CD4-positive, CD25-positive, alpha-beta regulatory T cell (primary cell): ENCODE measurements around the gene MBTPS1. TPM values are rescaled to one million over a fixed set of nuclear protein-coding genes. Genes with fewer than 3 reads are reported as not detected.

ENCODE experiments used
- ATAC-seq, 2 donors: fragments of 150-1000 bp; cut with Tn5 transposase; one replicate each; pipeline ENCODE4 v1.10.0; 2021; ENCODE audit warnings: low read depth in 2 of 2, moderate number of reproducible peaks in 2 of 2, moderate library complexity in 1 of 2
- DNase-seq, 3 donors: peaks; one replicate each; pipeline versions ENCODE4 v3.0.0 to v3.0.0-alpha.2; 2012 to 2022; ENCODE audit warnings: mixed read lengths in 1 of 3
- H3K27ac ChIP-seq: one replicate; pipeline ENCODE4 v1.7.0; 2013; ENCODE audit warnings: mild to moderate bottlenecking, low read length; ENCODE audit not compliant: insufficient read depth, poor library complexity, severe bottlenecking
- H3K27me3 ChIP-seq: one replicate; pipeline ENCODE4 v1.7.0; 2013; ENCODE audit warnings: low read length; ENCODE audit not compliant: control insufficient read depth, insufficient read depth
- H3K36me3 ChIP-seq: one replicate; pipeline ENCODE4 v1.7.0; 2013; ENCODE audit warnings: mild to moderate bottlenecking, low read length, moderate library complexity; ENCODE audit not compliant: control insufficient read depth, insufficient read depth
- H3K4me1 ChIP-seq: 2 replicates; pipeline ENCODE4 v1.7.0; 2013; ENCODE audit warnings: mild to moderate bottlenecking, low read length; ENCODE audit not compliant: insufficient read depth, control insufficient read depth, poor library complexity, severe bottlenecking
- H3K4me3 ChIP-seq: one replicate; pipeline ENCODE4 v1.7.0; 2013; ENCODE audit warnings: low read depth, mild to moderate bottlenecking, low read length, moderate library complexity
- H3K9me3 ChIP-seq, 2 experiments: 1 replicate in 1 of 2; 2 replicates in 1 of 2; pipeline ENCODE4 v1.7.0; 2013; ENCODE audit warnings: low read length in 2 of 2, mild to moderate bottlenecking in 1 of 2, moderate library complexity in 1 of 2; ENCODE audit not compliant: control insufficient read depth in 2 of 2
- H3K27ac Mint-ChIP-seq, 3 donors: one replicate each; pipeline ENCODE4 v1.8.0; 2020 to 2022; ENCODE audit warnings: mild to moderate bottlenecking in 3 of 3, mixed read lengths in 3 of 3, moderate library complexity in 2 of 3
- H3K27me3 Mint-ChIP-seq: one replicate; pipeline ENCODE4 v1.8.0; 2022; ENCODE audit warnings: mild to moderate bottlenecking, mixed read lengths
- H3K36me3 Mint-ChIP-seq: one replicate; pipeline ENCODE4 v1.8.0; 2020; ENCODE audit warnings: mixed read lengths
- H3K4me1 Mint-ChIP-seq, 4 donors: one replicate each; pipeline ENCODE4 v1.8.0; 2020 to 2022; ENCODE audit warnings: mixed read lengths in 4 of 4, mild to moderate bottlenecking in 1 of 4
- H3K4me3 Mint-ChIP-seq, 4 donors: one replicate each; pipeline ENCODE4 v1.8.0; 2020 to 2022; ENCODE audit warnings: mild to moderate bottlenecking in 4 of 4, mixed read lengths in 4 of 4, moderate library complexity in 3 of 4
- H3K9me3 Mint-ChIP-seq, 7 donors: one replicate each; pipeline ENCODE4 v1.8.0; 2020 to 2022; ENCODE audit warnings: mixed read lengths in 7 of 7, mild to moderate bottlenecking in 3 of 7, moderate library complexity in 2 of 7
- polyA plus RNA-seq, 4 donors: library from polyadenylated mRNA; unstranded; fragments of 300-500 nt; fragmentation: Illumina TruSeq; gene quantifications; one replicate each; pipeline ENCODE4 v1.2.3, GENCODE V29; 2021
- total RNA-seq: library from RNA; stranded (reverse); gene quantifications from one replicate; pipeline ENCODE4 v1.2.3, GENCODE V29; 2022

Gene MBTPS1
- total and polyA plus RNA-seq, 5 donors from 2014 or later: 40.6 to 118 (median 48.3) TPM

- Mint-ChIP-seq H3K4me1 (peaks cover 0 to 4% (median 2%) of the 10 kb centered on the region in 4 donors), H3K4me3 (no peak within 1 kb of the TSS), H3K27me3 (peaks cover 29% of the 10 kb centered on the region), H3K27ac (peak within 1 kb of the TSS in 1 of 3 donors; percentile 72), H3K36me3 (peaks cover 4% of the 10 kb centered on the region), H3K9me3 (peaks cover 0 to 1% (median 0%) of the 10 kb centered on the region in 7 donors)
- ATAC-seq (no peak), DNase-seq (no peak)
- Histone ChIP-seq H3K4me1 (no peaks in the 10 kb centered on the region), H3K27ac (no peak within 1 kb of the TSS), H3K9me3 (no peaks in the 10 kb centered on the region), H3K4me3 (no peak within 1 kb of the TSS), H3K27me3 (no peaks in the 10 kb centered on the region), H3K36me3 (no peaks in the 10 kb centered on the region)
Measured at GRCh38 chr16:84042308-84042878, 74.3 kb downstream of the MBTPS1 start, which contains the start of gene SLC38A8. TSS of gene SLC38A8 (minus strand) at chr16:84042795. CDS start at chr16:84042157, 638 bp downstream.

GRCh38 chr16:84041881-84042280, 74.9 kb downstream of the MBTPS1 start:
- Mint-ChIP-seq H3K4me1 (peaks cover 0 to 4% (median 2%) of the 10 kb centered on the region in 4 donors), H3K36me3 (peaks cover under 1% of the 10 kb centered on the region), H3K27ac (no peak overlapping the region), H3K27me3 (peaks cover 29% of the 10 kb centered on the region), H3K4me3 (no peak overlapping the region), H3K9me3 (peaks cover 0 to 1% (median 0%) of the 10 kb centered on the region in 7 donors)
- DNase-seq (no peak), ATAC-seq (no peak)
- no peaks in the 10 kb centered on the region for H3K36me3 ChIP-seq
- no peaks in the 10 kb centered on the region for H3K4me1 ChIP-seq
- H3K27ac ChIP-seq: no peak overlapping the region
- H3K9me3 ChIP-seq: no peaks in the 10 kb centered on the region
- no peaks in the 10 kb centered on the region for H3K27me3 ChIP-seq
- H3K4me3 ChIP-seq: no peak overlapping the region

- Histone ChIP-seq H3K36me3 (no peaks in the 10 kb centered on the region), H3K4me3 (no peak overlapping the region), H3K9me3 (no peaks in the 10 kb centered on the region), H3K27ac (no peak overlapping the region), H3K4me1 (no peaks in the 10 kb centered on the region), H3K27me3 (no peaks in the 10 kb centered on the region)
- Mint-ChIP-seq H3K36me3 (no peaks in the 10 kb centered on the region), H3K4me3 (no peak overlapping the region), H3K27ac (no peak overlapping the region), H3K4me1 (peaks cover 0 to 4% (median 2%) of the 10 kb centered on the region in 4 donors), H3K27me3 (peaks cover 29% of the 10 kb centered on the region), H3K9me3 (peaks cover 0 to 4% (median 0%) of the 10 kb centered on the region in 7 donors)
- DNase-seq (no peak), ATAC-seq (no peak)
Measured at GRCh38 chr16:84040823-84041820, 75.6 kb downstream of the MBTPS1 start.

GRCh38 chr16:84040226-84040822, 76.4 kb downstream of the MBTPS1 start:
- Mint-ChIP-seq H3K27ac (no peak overlapping the region), H3K4me1 (peaks cover 0 to 4% (median 2%) of the 10 kb centered on the region in 4 donors), H3K36me3 (no peaks in the 10 kb centered on the region), H3K9me3 (peaks cover 0 to 7% (median 1%) of the 10 kb centered on the region in 7 donors), H3K4me3 (no peak overlapping the region), H3K27me3 (peaks cover 33% of the 10 kb centered on the region)
- no peak for DNase-seq
- H3K4me3 ChIP-seq: no peak overlapping the region
- no peaks in the 10 kb centered on the region for H3K4me1 ChIP-seq
- no peaks in the 10 kb centered on the region for H3K27me3 ChIP-seq
- H3K36me3 ChIP-seq: no peaks in the 10 kb centered on the region
- no peak overlapping the region for H3K27ac ChIP-seq
- ATAC-seq: no peak
- H3K9me3 ChIP-seq: no peaks in the 10 kb centered on the region

- Mint-ChIP-seq H3K4me1 (peaks cover 0 to 4% (median 2%) of the 10 kb centered on the region in 4 donors), H3K9me3 (peaks cover 0 to 7% (median 0%) of the 10 kb centered on the region in 7 donors), H3K36me3 (no peaks in the 10 kb centered on the region), H3K27ac (no peak overlapping the region), H3K27me3 (peaks cover 33% of the 10 kb centered on the region), H3K4me3 (no peak overlapping the region)
- Histone ChIP-seq H3K36me3 (no peaks in the 10 kb centered on the region), H3K27me3 (no peaks in the 10 kb centered on the region), H3K9me3 (no peaks in the 10 kb centered on the region), H3K27ac (no peak overlapping the region), H3K4me3 (no peak overlapping the region), H3K4me1 (no peaks in the 10 kb centered on the region)
- DNase-seq: no peak
- no peak for ATAC-seq
Measured at GRCh38 chr16:84039696-84040095, 77.0 kb downstream of the MBTPS1 start.

GRCh38 chr16:84038469-84038868, 78.3 kb downstream of the MBTPS1 start:
- Histone ChIP-seq H3K27me3 (no peaks in the 10 kb centered on the region), H3K4me1 (no peaks in the 10 kb centered on the region), H3K4me3 (no peak overlapping the region), H3K36me3 (no peaks in the 10 kb centered on the region), H3K9me3 (no peaks in the 10 kb centered on the region), H3K27ac (no peak overlapping the region)
- Mint-ChIP-seq H3K4me1 (peaks cover 0 to 2% (median 0%) of the 10 kb centered on the region in 4 donors), H3K4me3 (no peak overlapping the region), H3K27me3 (peaks cover 22% of the 10 kb centered on the region), H3K36me3 (no peaks in the 10 kb centered on the region), H3K9me3 (peaks cover 0 to 7% (median 0%) of the 10 kb centered on the region in 7 donors), H3K27ac (no peak overlapping the region)
- DNase-seq (no peak), ATAC-seq (no peak)

- H3K9me3 Mint-ChIP-seq: peaks cover 0 to 7% (median 0%) of the 10 kb centered on the region in 7 donors
- H3K4me1 ChIP-seq: no peaks in the 10 kb centered on the region
- H3K27ac ChIP-seq: no peak overlapping the region
- DNase-seq: no peak
- no peaks in the 10 kb centered on the region for H3K36me3 ChIP-seq
- H3K9me3 ChIP-seq: no peaks in the 10 kb centered on the region
- H3K36me3 Mint-ChIP-seq: no peaks in the 10 kb centered on the region
- H3K4me3 Mint-ChIP-seq: no peak overlapping the region
- no peak overlapping the region for H3K27ac Mint-ChIP-seq
- H3K4me3 ChIP-seq: no peak overlapping the region
- H3K27me3 ChIP-seq: no peaks in the 10 kb centered on the region
- H3K27me3 Mint-ChIP-seq: peaks cover 19% of the 10 kb centered on the region
- ATAC-seq: no peak
- H3K4me1 Mint-ChIP-seq: no peaks in the 10 kb centered on the region
Measured at GRCh38 chr16:84036982-84037425, 79.7 kb downstream of the MBTPS1 start.
